Liver (tissue), 9 donors: ENCODE results near the gene FAM110A. TPM values are rescaled to one million over a fixed set of nuclear protein-coding genes. Genes with fewer than 3 reads are reported as not detected.

ENCODE experiments used
- DNase-seq: peaks from one replicate; pipeline ENCODE4 v3.0.0-alpha.2; 2017; ENCODE audit warnings: low spot score
- H3K27ac ChIP-seq, 2 donors: one replicate each; pipeline ENCODE4 v1.7.0; 2013; ENCODE audit warnings: inconsistent platforms in 2 of 2, low read length in 2 of 2, control low read depth in 1 of 2, low read depth in 1 of 2, mild to moderate bottlenecking in 1 of 2
- H3K27me3 ChIP-seq, 4 donors: one replicate each; pipeline versions ENCODE4 v1.6.1 to v1.7.0; 2013; ENCODE audit warnings: low read length in 3 of 4, inconsistent platforms in 1 of 4, mild to moderate bottlenecking in 1 of 4, moderate library complexity in 1 of 4; ENCODE audit not compliant: control insufficient read depth in 4 of 4, insufficient read depth in 4 of 4
- H3K36me3 ChIP-seq, 4 donors: one replicate each; pipeline versions ENCODE4 v1.6.1 to v1.7.0; 2013; ENCODE audit warnings: low read length in 3 of 4, mild to moderate bottlenecking in 3 of 4, low read depth in 1 of 4, moderate library complexity in 1 of 4; ENCODE audit not compliant: control insufficient read depth in 4 of 4, insufficient read depth in 3 of 4
- H3K4me1 ChIP-seq, 4 donors: one replicate each; pipeline versions ENCODE4 v1.6.1 to v1.7.0; 2013; ENCODE audit warnings: low read length in 3 of 4, mild to moderate bottlenecking in 3 of 4, moderate library complexity in 1 of 4; ENCODE audit not compliant: control insufficient read depth in 4 of 4, insufficient read depth in 4 of 4
- H3K4me3 ChIP-seq, 3 donors: one replicate each; pipeline versions ENCODE4 v1.6.1 to v1.7.0; 2013; ENCODE audit warnings: low read length in 3 of 3, control low read depth in 1 of 3, low read depth in 1 of 3, mild to moderate bottlenecking in 1 of 3
- H3K9ac ChIP-seq, 2 donors: one replicate each; pipeline ENCODE4 v1.7.0; 2013; ENCODE audit warnings: low read length in 2 of 2, mild to moderate bottlenecking in 2 of 2, moderate library complexity in 2 of 2, control low read depth in 1 of 2, low read depth in 1 of 2
- H3K9me3 ChIP-seq, 4 donors: one replicate each; pipeline versions ENCODE4 v1.6.1 to v1.7.0; 2013; ENCODE audit warnings: low read length in 3 of 4; ENCODE audit not compliant: control insufficient read depth in 4 of 4
- ATF3 ChIP-seq: IDR thresholded peaks from 2 replicates; pipeline ENCODE4 v1.6.1; 2016; ENCODE audit warnings: antibody characterized with exemption
- CTCF ChIP-seq: fragments of 150-350 bp; IDR thresholded peaks from 2 replicates; pipeline ENCODE4 v1.5.1; 2017; ENCODE audit warnings: improper control_type of control experiment, low read depth, low read length; ENCODE audit not compliant: missing input control
- EGR1 ChIP-seq, 2 donors: IDR thresholded peaks; 2 replicates each; pipeline ENCODE4 v1.6.1; 2016 to 2018; ENCODE audit warnings: antibody characterized with exemption in 2 of 2, low read depth in 2 of 2
- FOXA1 ChIP-seq: IDR thresholded peaks from 2 replicates; pipeline ENCODE4 v1.6.1; 2016; ENCODE audit warnings: antibody characterized with exemption
- FOXA2 ChIP-seq: IDR thresholded peaks from 2 replicates; pipeline ENCODE4 v1.6.1; 2016; ENCODE audit warnings: antibody characterized with exemption
- GABPA ChIP-seq, 2 donors: IDR thresholded peaks in 1 of 2; conservative IDR thresholded peaks in 1 of 2; 2 replicates each; pipeline ENCODE4 v1.6.1; 2016; ENCODE audit warnings: antibody characterized with exemption in 2 of 2, mild to moderate bottlenecking in 1 of 2, moderate library complexity in 1 of 2
- HNF4A ChIP-seq, 2 donors: conservative IDR thresholded peaks; 2 replicates each; pipeline ENCODE4 v1.6.1; 2016; ENCODE audit warnings: antibody characterized with exemption in 2 of 2, mild to moderate bottlenecking in 2 of 2
- HNF4G ChIP-seq: IDR thresholded peaks from 2 replicates; pipeline ENCODE4 v1.6.1; 2016; ENCODE audit warnings: antibody characterized with exemption
- JUND ChIP-seq, 2 donors: IDR thresholded peaks; 2 replicates each; pipeline ENCODE4 v1.6.1; 2016; ENCODE audit warnings: antibody characterized with exemption in 2 of 2
- MAX ChIP-seq: IDR thresholded peaks from 2 replicates; pipeline ENCODE4 v1.6.1; 2016; ENCODE audit warnings: antibody characterized with exemption
- NR2F2 ChIP-seq: IDR thresholded peaks from 2 replicates; pipeline ENCODE4 v1.6.1; 2016; ENCODE audit warnings: antibody characterized with exemption
- RAD21 ChIP-seq, 2 donors: IDR thresholded peaks; 2 replicates each; pipeline ENCODE4 v1.6.1; 2016; ENCODE audit warnings: antibody characterized with exemption in 2 of 2, mild to moderate bottlenecking in 2 of 2
- REST ChIP-seq: IDR thresholded peaks from 2 replicates; pipeline ENCODE4 v1.6.1; 2016; ENCODE audit warnings: antibody characterized with exemption, mild to moderate bottlenecking
- RXRA ChIP-seq, 2 donors: IDR thresholded peaks; 2 replicates each; pipeline ENCODE4 v1.6.1; 2017 to 2018; ENCODE audit warnings: antibody characterized with exemption in 2 of 2, mild to moderate bottlenecking in 1 of 2
- SP1 ChIP-seq: IDR thresholded peaks from 2 replicates; pipeline ENCODE4 v1.6.1; 2018; ENCODE audit warnings: antibody characterized with exemption, mild to moderate bottlenecking
- TAF1 ChIP-seq: conservative IDR thresholded peaks from 2 replicates; pipeline ENCODE4 v1.6.1; 2016; ENCODE audit warnings: antibody characterized with exemption, mild to moderate bottlenecking
- YY1 ChIP-seq: IDR thresholded peaks from 2 replicates; pipeline ENCODE4 v1.6.1; 2016; ENCODE audit warnings: antibody characterized with exemption, mild to moderate bottlenecking
- ZBTB33 ChIP-seq: IDR thresholded peaks from 2 replicates; pipeline ENCODE4 v1.6.1; 2016; ENCODE audit warnings: antibody characterized with exemption
- WGBS: extraction: QIAGEN DNeasy Blood & Tissue Kit; methylation state at CpG from one replicate; pipeline ENCODE4 v1.1.7; 2013; 5-methylcytosine and 5-hydroxymethylcytosine counted together
- polyA plus RNA-seq, 2 donors: library from polyadenylated mRNA; stranded (reverse) in 1 of 2; unstranded in 1 of 2; fragments of 200-250 nt in 1 of 2; fragments of >200 nt in 1 of 2; fragmentation: Nextera tagmentation in 1 of 2; extraction: Ambion mirVana in 1 of 2; gene quantifications; one replicate each; pipeline versions ENCODE4 v1.2.1 to v1.2.3, GENCODE V29; 2013 to 2015
- total RNA-seq, 2 donors: library from RNA; depleted of rRNA; stranded (reverse); fragments of >200 nt; gene quantifications; one replicate each; pipeline ENCODE4 v1.2.3, GENCODE V29; 2014
- donor health status: healthy.
- donor health status: healthy.
- donor health status: healthy.
- donor health status: healthy.
- donor health status: healthy.

Gene FAM110A
- total and polyA plus RNA-seq, 4 donors: 1.2 to 6.7 (median 2.0) TPM

- no peak for DNase-seq
- no peak for TF ChIP-seq FOXA2
- no peak for TF ChIP-seq MAX
- no peak for TF ChIP-seq REST
- TF ChIP-seq HNF4G: no peak
- no peak for TF ChIP-seq ZBTB33
- no peak for TF ChIP-seq GABPA (IDR thresholded peaks at IDR 0.05 in 1 of 2, conservative IDR thresholded peaks at IDR 0.05 in 1 of 2)
- no peak for TF ChIP-seq EGR1 (IDR thresholded peaks at IDR 0.05; ENCODE audit: low read depth in 2 of 2)
- no peak for TF ChIP-seq TAF1
- TF ChIP-seq CTCF: no peak
- no peak for TF ChIP-seq ATF3
- TF ChIP-seq JUND (IDR thresholded peaks at IDR 0.05): no peak
- TF ChIP-seq RXRA (IDR thresholded peaks at IDR 0.05): no peak
- TF ChIP-seq HNF4A (conservative IDR thresholded peaks at IDR 0.05): no peak
- no peak for TF ChIP-seq SP1
- TF ChIP-seq NR2F2: no peak
- TF ChIP-seq FOXA1: no peak
- no peak for TF ChIP-seq YY1
- TF ChIP-seq RAD21 (IDR thresholded peaks at IDR 0.05): no peak
- H3K36me3 ChIP-seq: no peaks in the 10 kb centered on the region
- no peak overlapping the region for H3K4me3 ChIP-seq
- no peak overlapping the region for H3K9ac ChIP-seq
- H3K27ac ChIP-seq: no peak overlapping the region
- H3K4me1 ChIP-seq: no peaks in the 10 kb centered on the region
- H3K9me3 ChIP-seq: peaks cover 0 to 3% (median under 1%) of the 10 kb centered on the region in 4 donors
- peaks cover 0 to 3% (median 0%) of the 10 kb centered on the region in 4 donors for H3K27me3 ChIP-seq
- 88% methylated on average over 18 of the region's 18 CpGs for WGBS
Measured at GRCh38 chr20:792248-792647, 41.3 kb upstream of the FAM110A start.
